Renal pelvis (tissue), 4 donors: ENCODE measurements around the gene AP1S1. TPM values are rescaled to one million over a fixed set of nuclear protein-coding genes. Genes with fewer than 3 reads are reported as not detected.
"Not testable (repeated sequence)": the region's sequence is repeated elsewhere in the genome, so short reads cannot be mapped to it uniquely, and the experiment has no call there.

Source experiments
- DNase-seq: peaks from one replicate; pipeline ENCODE4 v3.0.0-alpha.2; 2013
- polyA plus RNA-seq, 3 donors: library from polyadenylated mRNA; unstranded; fragments of 120-200 nt; gene quantifications; one replicate each; pipeline ENCODE4 v1.2.1, GENCODE V29; 2013; ENCODE audit not compliant: insufficient read length in 3 of 3

AP1S1 gene
- polyA plus RNA-seq, 3 donors = 72.6 to 81.6 (median 73.3) TPM

- DNase-seq = peak; percentile 91
Observed at GRCh38 chr7:101121991-101122932, 32.0 kb upstream of the AP1S1 start.

DNA sequence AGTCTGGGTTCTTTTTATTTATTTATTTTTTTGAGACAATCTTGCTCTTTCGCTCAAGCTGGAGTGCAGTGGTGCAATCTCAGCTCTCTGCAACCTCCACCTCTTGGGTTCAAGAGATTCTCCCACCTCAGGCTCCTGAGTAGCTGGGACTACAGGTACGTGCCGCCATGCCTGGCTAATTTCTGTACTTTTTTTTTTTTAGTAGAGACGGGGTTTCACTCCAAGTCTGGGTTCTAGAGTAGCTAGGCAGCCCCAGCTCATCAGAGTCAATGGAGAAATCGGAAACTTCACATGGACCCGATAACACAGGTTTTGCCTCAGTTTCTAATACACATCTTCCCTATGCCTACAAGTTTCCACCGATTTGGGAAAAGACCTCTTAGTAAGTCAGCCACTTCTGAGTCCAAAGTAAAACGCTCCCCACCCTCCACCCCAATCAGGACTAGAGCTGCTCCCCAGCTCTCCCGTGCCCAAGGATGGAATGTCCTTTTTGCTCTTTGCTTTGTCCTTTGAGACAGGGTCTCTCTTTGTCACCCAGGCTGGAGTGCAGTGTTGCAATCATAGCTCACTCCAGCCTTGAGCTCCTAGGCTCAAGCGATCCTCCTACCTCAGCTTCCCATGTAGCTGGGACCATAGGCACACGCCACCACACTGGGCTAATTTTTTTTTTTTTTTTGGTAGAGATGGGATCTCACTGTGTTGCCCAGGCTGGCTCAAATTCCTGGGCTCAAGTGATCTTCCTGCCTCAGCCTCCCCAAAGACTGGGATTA lies 31.2 kb upstream of the AP1S1 start:
- DNase-seq = no peak

DNA sequence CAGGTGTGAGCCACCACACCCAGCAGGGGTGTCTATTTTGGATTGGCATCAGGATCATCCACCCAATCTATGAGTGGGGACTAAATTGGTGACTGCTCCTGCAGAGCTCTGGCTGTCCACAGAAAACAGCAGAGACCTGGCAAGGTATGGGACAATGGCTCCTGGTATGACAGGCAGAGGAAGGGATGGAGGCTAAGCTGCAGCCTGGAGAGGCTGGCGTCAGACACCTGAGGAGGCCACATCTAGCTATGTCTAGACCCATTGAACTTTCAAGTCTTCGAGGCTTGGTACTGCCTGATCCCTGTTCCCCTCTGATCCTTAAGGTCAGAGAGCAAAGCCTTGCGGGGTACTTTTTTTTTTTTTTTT lies 30.6 kb upstream of the AP1S1 start:
- DNase-seq = no peak

- DNase-seq = peak; percentile 51
Observed at GRCh38 chr7:101124376-101125056, 29.8 kb upstream of the AP1S1 start.

DNA sequence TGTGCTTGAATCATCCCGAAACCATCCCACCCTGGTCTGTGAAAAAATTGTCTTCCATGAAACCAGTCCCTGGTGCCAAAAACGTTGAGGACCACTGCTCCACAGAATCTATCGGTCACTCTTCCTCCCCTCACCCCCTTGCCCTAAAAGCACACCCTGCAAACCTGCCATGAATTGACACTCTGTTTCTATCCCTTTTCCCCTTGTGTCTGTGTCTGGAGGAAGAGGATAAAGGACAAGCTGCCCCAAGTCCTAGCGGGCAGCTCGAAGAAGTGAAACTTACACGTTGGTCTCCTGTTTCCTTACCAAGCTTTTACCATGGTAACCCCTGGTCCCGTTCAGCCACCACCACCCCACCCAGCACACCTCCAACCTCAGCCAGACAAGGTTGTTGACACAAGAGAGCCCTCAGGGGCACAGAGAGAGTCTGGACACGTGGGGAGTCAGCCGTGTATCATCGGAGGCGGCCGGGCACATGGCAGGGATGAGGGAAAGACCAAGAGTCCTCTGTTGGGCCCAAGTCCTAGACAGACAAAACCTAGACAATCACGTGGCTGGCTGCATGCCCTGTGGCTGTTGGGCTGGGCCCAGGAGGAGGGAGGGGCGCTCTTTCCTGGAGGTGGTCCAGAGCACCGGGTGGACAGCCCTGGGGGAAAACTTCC lies 28.2 kb upstream of the AP1S1 start:
- DNase-seq = no peak

DNA sequence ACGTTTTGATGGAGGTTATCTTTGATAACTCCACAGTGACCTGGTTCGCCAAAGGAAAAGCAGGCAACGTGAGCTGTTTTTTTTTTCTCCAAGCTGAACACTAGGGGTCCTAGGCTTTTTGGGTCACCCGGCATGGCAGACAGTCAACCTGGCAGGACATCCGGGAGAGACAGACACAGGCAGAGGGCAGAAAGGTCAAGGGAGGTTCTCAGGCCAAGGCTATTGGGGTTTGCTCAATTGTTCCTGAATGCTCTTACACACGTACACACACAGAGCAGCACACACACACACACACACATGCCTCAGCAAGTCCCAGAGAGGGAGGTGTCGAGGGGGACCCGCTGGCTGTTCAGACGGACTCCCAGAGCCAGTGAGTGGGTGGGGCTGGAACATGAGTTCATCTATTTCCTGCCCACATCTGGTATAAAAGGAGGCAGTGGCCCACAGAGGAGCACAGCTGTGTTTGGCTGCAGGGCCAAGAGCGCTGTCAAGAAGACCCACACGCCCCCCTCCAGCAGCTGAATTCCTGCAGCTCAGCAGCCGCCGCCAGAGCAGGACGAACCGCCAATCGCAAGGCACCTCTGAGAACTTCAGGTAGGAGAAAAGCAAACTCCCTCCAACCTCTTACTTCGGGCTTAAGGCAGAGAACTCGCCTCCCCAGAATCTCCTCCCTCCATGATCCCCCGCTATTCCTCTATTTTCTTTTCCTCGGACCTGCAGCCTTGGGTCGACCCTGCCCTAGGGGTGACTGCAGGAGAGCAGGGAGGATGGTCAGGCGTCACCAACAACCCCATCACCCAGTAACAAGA lies 27.4 kb upstream of the AP1S1 start, which contains the start of gene SERPINE1:
Gene SERPINE1 (plus strand): TSS at position 454 of the 809 bp plus-strand sequence. CDS start 1,290 bp downstream, outside the sequence.
- DNase-seq = peak; percentile 92

DNA sequence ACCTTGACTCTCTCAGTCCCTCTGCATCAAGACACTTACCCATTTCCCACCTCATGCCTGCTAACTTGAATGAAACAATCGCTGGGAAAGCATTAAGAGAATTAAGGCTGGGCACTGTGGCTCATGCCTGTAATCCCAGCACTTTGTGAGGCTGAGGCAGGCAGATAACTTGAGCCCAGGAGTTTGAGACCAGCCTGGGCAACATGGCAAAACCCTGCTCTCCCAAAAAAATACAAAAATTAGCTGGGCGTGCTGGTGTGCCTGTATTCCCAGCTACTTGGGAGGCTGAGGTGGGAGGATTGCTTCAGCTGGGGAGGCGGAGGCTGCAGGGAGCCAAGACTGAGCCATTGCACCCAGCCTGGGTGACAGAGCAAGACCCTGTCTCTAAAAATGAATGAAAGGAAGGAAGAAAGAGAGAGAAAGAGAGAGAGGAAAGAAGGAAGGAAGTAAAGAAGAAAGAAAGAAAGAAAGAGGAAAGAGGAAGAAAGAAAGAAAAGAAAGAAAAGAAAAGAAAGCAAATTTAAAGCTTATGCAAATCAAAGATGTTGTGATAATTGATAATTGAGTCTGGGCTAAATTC lies 26.7 kb upstream of the AP1S1 start:
- no peak for DNase-seq

DNA sequence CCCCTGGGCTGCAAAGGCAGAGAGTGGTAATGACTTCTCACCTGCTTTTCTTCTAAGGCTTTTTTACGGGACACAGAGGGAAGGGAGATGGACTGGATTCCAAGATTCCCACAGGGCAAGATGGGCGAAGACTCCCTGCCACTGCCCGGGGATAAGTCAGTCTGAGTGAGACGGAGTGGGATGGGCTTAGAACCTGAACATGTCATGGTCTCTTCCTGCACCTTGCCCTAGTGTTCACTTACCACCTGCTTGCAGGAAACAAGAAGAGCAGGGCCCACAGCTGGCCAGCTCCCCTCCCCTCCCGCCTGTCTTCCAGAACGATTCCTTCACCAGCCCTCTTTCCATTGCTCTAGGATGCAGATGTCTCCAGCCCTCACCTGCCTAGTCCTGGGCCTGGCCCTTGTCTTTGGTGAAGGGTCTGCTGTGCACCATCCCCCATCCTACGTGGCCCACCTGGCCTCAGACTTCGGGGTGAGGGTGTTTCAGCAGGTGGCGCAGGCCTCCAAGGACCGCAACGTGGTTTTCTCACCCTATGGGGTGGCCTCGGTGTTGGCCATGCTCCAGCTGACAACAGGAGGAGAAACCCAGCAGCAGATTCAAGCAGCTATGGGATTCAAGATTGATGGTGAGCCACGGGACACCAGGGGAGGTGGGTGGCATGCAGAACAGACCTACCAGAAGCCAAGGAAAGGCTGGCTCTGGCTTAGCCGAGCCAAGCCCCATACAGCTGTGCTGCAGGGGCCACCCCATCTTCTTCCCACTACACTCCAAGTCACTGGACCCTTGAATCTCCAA lies 26.0 kb upstream of the AP1S1 start:
- no peak for DNase-seq

DNA sequence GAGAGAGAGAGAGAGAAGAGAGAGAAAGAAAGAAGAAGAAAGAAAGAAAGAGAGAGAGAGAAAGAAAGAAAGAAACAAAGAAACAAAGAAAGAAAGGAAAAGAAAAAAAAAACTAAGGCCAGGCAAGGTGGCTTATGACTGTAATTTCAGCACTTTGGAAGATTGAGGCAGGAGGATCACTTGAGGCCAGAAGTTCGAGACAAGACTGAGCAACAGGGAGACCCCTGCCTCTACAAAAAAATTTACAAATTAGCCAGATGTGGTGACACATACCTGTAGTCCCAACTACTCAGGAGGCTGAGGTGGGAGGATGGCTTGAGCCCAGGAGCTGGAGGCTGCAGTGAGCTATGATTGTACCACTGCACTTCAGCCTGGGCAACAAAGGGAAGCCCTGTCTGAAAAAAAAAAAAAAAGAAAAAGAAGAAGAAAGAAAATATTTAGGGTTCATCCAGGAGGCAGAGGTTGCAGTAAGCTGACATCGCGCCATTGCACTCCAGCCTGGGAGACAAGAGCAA lies 24.6 kb upstream of the AP1S1 start:
- DNase-seq = no peak

- not testable (repeated sequence) for DNase-seq
Observed at GRCh38 chr7:101132626-101133600, 21.4 kb upstream of the AP1S1 start.

- DNase-seq = peak; percentile 48
Observed at GRCh38 chr7:101133621-101134398, 20.5 kb upstream of the AP1S1 start.

- DNase-seq = no peak
Observed at GRCh38 chr7:101134399-101134980, 19.8 kb upstream of the AP1S1 start.

- no peak for DNase-seq
Observed at GRCh38 chr7:101137651-101138212, 16.5 kb upstream of the AP1S1 start.

DNA sequence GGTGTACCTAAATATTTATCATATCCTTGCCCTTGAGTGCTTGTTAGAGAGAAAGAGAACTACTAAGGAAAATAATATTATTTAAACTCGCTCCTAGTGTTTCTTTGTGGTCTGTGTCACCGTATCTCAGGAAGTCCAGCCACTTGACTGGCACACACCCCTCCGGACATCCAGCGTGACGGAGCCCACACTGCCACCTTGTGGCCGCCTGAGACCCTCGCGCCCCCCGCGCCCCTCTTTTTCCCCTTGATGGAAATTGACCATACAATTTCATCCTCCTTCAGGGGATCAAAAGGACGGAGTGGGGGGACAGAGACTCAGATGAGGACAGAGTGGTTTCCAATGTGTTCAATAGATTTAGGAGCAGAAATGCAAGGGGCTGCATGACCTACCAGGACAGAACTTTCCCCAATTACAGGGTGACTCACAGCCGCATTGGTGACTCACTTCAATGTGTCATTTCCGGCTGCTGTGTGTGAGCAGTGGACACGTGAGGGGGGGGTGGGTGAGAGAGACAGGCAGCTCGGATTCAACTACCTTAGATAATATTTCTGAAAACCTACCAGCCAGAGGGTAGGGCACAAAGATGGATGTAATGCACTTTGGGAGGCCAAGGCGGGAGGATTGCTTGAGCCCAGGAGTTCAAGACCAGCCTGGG lies 15.9 kb upstream of the AP1S1 start:
- peak; percentile 49 for DNase-seq

GRCh38 chr7:101140339-101140699 lies 14.0 kb upstream of the AP1S1 start:
- no peak for DNase-seq
